Measurements from ENCODE around the gene PANK1.

Gene PANK1

GRCh38 chr10:89664203-89664602 lies 19.2 kb upstream of the PANK1 start:
- Histone ChIP-seq H3K36me3 (ENCODE audit: control insufficient read depth in 2 of 2, insufficient read depth in 1 of 2, low read length in 2 of 2) (no peaks in the 10 kb centered on the region), H3K4me3 (ENCODE audit: low read depth, low read length) (no peak overlapping the region), H3K4me1 (ENCODE audit: control insufficient read depth, insufficient read depth, low read length) (no peaks in the 10 kb centered on the region), H3K27ac (ENCODE audit: extremely low read depth, low read depth, low read length) (no peak overlapping the region), H3K9me3 (ENCODE audit: control insufficient read depth, insufficient read depth, low read depth, low read length) (no peaks in the 10 kb centered on the region)
- ChIA-PET CTCF (no interaction called here), POLR2A (interaction anchor here (1.3 kb wide), 1 partner anchor 37 kb away, joined by 4 read pairs; the partner anchor contains the start of gene KIF20B)
- TF ChIP-seq ZNF404 (tag by site-specific recombination; IDR thresholded peaks at IDR 0.05) = no peak
- no peak for TF ChIP-seq KLF8 (tag by site-specific recombination; IDR thresholded peaks at IDR 0.05)
- TF ChIP-seq ZNF623 (tag by site-specific recombination; IDR thresholded peaks at IDR 0.05) = no peak
- TF ChIP-seq AEBP2 (tag by site-specific recombination; IDR thresholded peaks at IDR 0.05; ENCODE audit: borderline replicate concordance) = no peak

- Histone ChIP-seq H3K4me1 (ENCODE audit: control insufficient read depth, insufficient read depth, low read length) (no peaks in the 10 kb centered on the region), H3K27ac (ENCODE audit: extremely low read depth, low read depth, low read length) (no peak overlapping the region), H3K4me3 (ENCODE audit: low read depth, low read length) (no peak overlapping the region), H3K9me3 (ENCODE audit: control insufficient read depth, insufficient read depth, low read depth, low read length) (no peaks in the 10 kb centered on the region), H3K36me3 (ENCODE audit: control insufficient read depth in 2 of 2, insufficient read depth in 1 of 2, low read length in 2 of 2) (no peaks in the 10 kb centered on the region)
- POLR2A ChIA-PET = interaction anchor here (1.3 kb wide), 1 partner anchor 38 kb away, joined by 4 read pairs; the partner anchor contains the start of gene KIF20B
- CTCF ChIA-PET = interaction anchor here (0.6 kb wide), 1 partner anchor 19 kb away, joined by 3 read pairs; no protein-coding TSS in a partner anchor
- TF ChIP-seq KLF1 (tag by site-specific recombination; IDR thresholded peaks at IDR 0.05) (no peak), ZBTB8A (tag by site-specific recombination; IDR thresholded peaks at IDR 0.05) (no peak), ZNF2 (tag by site-specific recombination; IDR thresholded peaks at IDR 0.05) (no peak), ZNF391 (tag by site-specific recombination; IDR thresholded peaks at IDR 0.05; ENCODE audit: borderline replicate concordance, low read depth) (no peak), ZNF621 (tag by site-specific recombination; IDR thresholded peaks at IDR 0.05) (no peak), ZNF600 (tag by site-specific recombination; IDR thresholded peaks at IDR 0.05) (no peak), MEIS1 (CRISPR knock-in tag; IDR thresholded peaks at IDR 0.05; ENCODE audit: borderline replicate concordance) (no peak), ZNF433 (tag by site-specific recombination; IDR thresholded peaks at IDR 0.05; ENCODE audit: low read depth) (no peak), SP3 (tag by site-specific recombination; IDR thresholded peaks at IDR 0.05) (no peak)
Measured at GRCh38 chr10:89663144-89663543, 18.1 kb upstream of the PANK1 start.

GRCh38 chr10:89662596-89662995 lies 17.6 kb upstream of the PANK1 start:
- ChIA-PET CTCF (no interaction called here), POLR2A (no interaction called here)
- no peaks in the 10 kb centered on the region for H3K36me3 ChIP-seq (ENCODE audit: control insufficient read depth in 2 of 2, insufficient read depth in 1 of 2, low read length in 2 of 2)
- H3K9me3 ChIP-seq (ENCODE audit: control insufficient read depth, insufficient read depth, low read depth, low read length) = no peaks in the 10 kb centered on the region
- H3K4me3 ChIP-seq (ENCODE audit: low read depth, low read length) = no peak overlapping the region
- no peak for TF ChIP-seq KLF7 (tag by site-specific recombination; IDR thresholded peaks at IDR 0.05; ENCODE audit: borderline replicate concordance)
- no peaks in the 10 kb centered on the region for H3K4me1 ChIP-seq (ENCODE audit: control insufficient read depth, insufficient read depth, low read length)
- no peak overlapping the region for H3K27ac ChIP-seq (ENCODE audit: extremely low read depth, low read depth, low read length)

- H3K36me3 ChIP-seq (ENCODE audit: control insufficient read depth in 2 of 2, insufficient read depth in 1 of 2, low read length in 2 of 2) = no peaks in the 10 kb centered on the region
- no peak overlapping the region for H3K27ac ChIP-seq (ENCODE audit: extremely low read depth, low read depth, low read length)
- ChIA-PET POLR2A (interaction anchor here (0.5 to 1.6 kb wide), 2 partner anchors 16 to 618 kb away, joined by 3 to 5 read pairs; no protein-coding TSS in a partner anchor), CTCF (no interaction called here)
- H3K9me3 ChIP-seq (ENCODE audit: control insufficient read depth, insufficient read depth, low read depth, low read length) = no peaks in the 10 kb centered on the region
- no peak overlapping the region for H3K4me3 ChIP-seq (ENCODE audit: low read depth, low read length)
- no peaks in the 10 kb centered on the region for H3K4me1 ChIP-seq (ENCODE audit: control insufficient read depth, insufficient read depth, low read length)
- TF ChIP-seq ZNF791 (tag by site-specific recombination; IDR thresholded peaks at IDR 0.05) (no peak), ZNF394 (tag by site-specific recombination; IDR thresholded peaks at IDR 0.05; ENCODE audit: borderline replicate concordance) (no peak), PRDM1 (tag by site-specific recombination; IDR thresholded peaks at IDR 0.05) (no peak), OSR2 (tag by site-specific recombination; IDR thresholded peaks at IDR 0.05) (no peak), ZNF473 (tag by site-specific recombination; IDR thresholded peaks at IDR 0.05) (no peak), ZNF155 (tag by site-specific recombination; IDR thresholded peaks at IDR 0.05) (no peak), REST (tag by site-specific recombination; IDR thresholded peaks at IDR 0.05) (no peak)
Measured at GRCh38 chr10:89659143-89660131, 14.4 kb upstream of the PANK1 start.

Data from HEK293 (cell line).